ENCODE measurements around the gene PITPNC1. TPM values are rescaled to one million over a fixed set of nuclear protein-coding genes. Genes with fewer than 3 reads are reported as not detected.

PITPNC1 gene
- total and polyA plus RNA-seq, 2 of the 13 experiments (the other 11 are each of a cell fraction or from before 2014, with no cell fraction given) = 4.1 to 5.7 TPM

- DNase-seq (ENCODE audit: low spot score) (no peak), FAIRE-seq (no peak), ATAC-seq (no peak)
- Histone ChIP-seq H3K4me1 (ENCODE audit: insufficient read depth, low read length) (0 out of 2 replicates have a peak, but pooled peaks cover 7% of the 10 kb centered on the region), H3K27me3 (ENCODE audit: control insufficient read depth in 1 of 2, insufficient read depth in 2 of 2, low read length in 2 of 2) (peaks cover 0 to 7% of the 10 kb centered on the region in 2 experiments; a peak in 1 of 5 replicates), H3K9ac (ENCODE audit: insufficient read depth, low read depth, low read length) (no peak overlapping the region), H3K9me3 (ENCODE audit: low read length) (no peaks in the 10 kb centered on the region), H4K20me1 (ENCODE audit: insufficient read depth, low read length) (no peaks in the 10 kb centered on the region), H3K27ac (ENCODE audit: extremely low read length, insufficient read depth, low read length) (no peak overlapping the region), H3K4me3 (replicated peaks in 1 of 3; ENCODE audit: insufficient read depth in 1 of 3, low read depth in 2 of 3, low read length in 3 of 3) (no peak overlapping the region), H3K79me2 (ENCODE audit: insufficient read depth, low read length) (no peaks in the 10 kb centered on the region), H3K4me2 (ENCODE audit: low read depth, low read length) (no peak overlapping the region), H3K36me3 (replicated peaks in 1 of 2; ENCODE audit: control insufficient read depth in 1 of 2, insufficient read depth in 2 of 2, low read length in 2 of 2) (no peaks in the 10 kb centered on the region), H2AFZ (ENCODE audit: low read length) (no peak overlapping the region)
- in situ Hi-C loops (cut with HindIII; ENCODE audit: extremely low pct_ligation_motif_present, low pct_unique_long_range_greater_than_20kb) (no loop called here), intact Hi-C loops (cut with micrococcal nuclease; ENCODE audit: unreplicated experiment) (no loop called here)
- POLR2A ChIA-PET = no interaction called here
- TF ChIP-seq ZSCAN31 (CRISPR knock-in tag; IDR thresholded peaks at IDR 0.05; ENCODE audit: low read depth) (no peak), TAF15 (IDR thresholded peaks at IDR 0.05; ENCODE audit: low read depth, low read length, poor library complexity, severe bottlenecking) (no peak), ZSCAN20 (CRISPR knock-in tag; IDR thresholded peaks at IDR 0.05; ENCODE audit: borderline replicate concordance) (no peak), AHR (CRISPR knock-in tag; IDR thresholded peaks at IDR 0.05) (no peak), FLYWCH1 (CRISPR knock-in tag; IDR thresholded peaks at IDR 0.05) (no peak), ZNF143 (CRISPR knock-in tag; IDR thresholded peaks at IDR 0.05) (no peak), RXRB (CRISPR knock-in tag; IDR thresholded peaks at IDR 0.05; ENCODE audit: borderline replicate concordance) (no peak), BRD4 (CRISPR knock-in tag; IDR thresholded peaks at IDR 0.05) (no peak), ATAD3A (CRISPR knock-in tag; IDR thresholded peaks at IDR 0.05) (no peak), ZFP37 (CRISPR knock-in tag; IDR thresholded peaks at IDR 0.05; ENCODE audit: borderline replicate concordance) (no peak), EEA1 (CRISPR knock-in tag; IDR thresholded peaks at IDR 0.05; ENCODE audit: borderline replicate concordance) (no peak)
- CTCF ChIA-PET (ENCODE audit: low intra/inter-chr PET ratio, low total read pairs) = no interaction called here
- WGBS (ENCODE audit: low lambda C conversion rate) = 87% methylated on average over 3 of the region's 3 CpGs
- BruUV-seq (replicated peaks) = no TSS peak
Measured at GRCh38 chr17:67696347-67696746, 319.3 kb downstream of the PITPNC1 start.
